ENCODE results near the gene PTPN1. TPM values are rescaled to one million over a fixed set of nuclear protein-coding genes. Genes with fewer than 3 reads are reported as not detected.

PTPN1 gene
- polyA plus RNA-seq, 1 donor (not counting 4 experiments of a cell fraction or from before 2014, with no cell fraction given): 61.6 TPM

DNA sequence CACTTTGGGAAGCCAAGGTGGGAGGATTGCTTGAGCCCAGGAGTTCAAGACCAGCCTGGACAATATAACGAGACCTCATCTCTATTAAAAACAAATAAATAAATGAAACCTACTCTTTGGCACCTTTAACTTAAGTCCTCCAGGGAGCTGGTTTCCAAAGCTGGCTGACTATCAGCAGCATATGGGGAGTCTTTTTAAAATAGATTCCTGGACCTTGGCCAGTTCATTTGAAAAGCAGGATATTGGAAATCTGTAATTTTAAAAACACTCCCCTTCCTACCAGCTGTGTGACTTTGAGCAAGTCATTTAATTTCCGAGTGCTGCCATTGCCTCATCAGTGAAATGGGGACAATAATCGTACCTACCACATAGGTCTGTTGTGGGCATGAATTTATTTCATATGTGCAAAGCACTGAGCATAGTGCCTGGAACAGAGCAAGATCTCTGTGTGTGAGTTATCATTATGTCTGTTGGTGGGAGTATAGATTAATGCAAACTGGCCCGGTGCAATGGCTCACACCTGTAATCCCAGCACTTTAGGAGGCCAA, 40.9 kb upstream of the PTPN1 start:
- dilution Hi-C loops (cut with MboI; ENCODE audit: extremely low pct_ligation_motif_present, low sequenced_read_pairs): no loop called here

DNA sequence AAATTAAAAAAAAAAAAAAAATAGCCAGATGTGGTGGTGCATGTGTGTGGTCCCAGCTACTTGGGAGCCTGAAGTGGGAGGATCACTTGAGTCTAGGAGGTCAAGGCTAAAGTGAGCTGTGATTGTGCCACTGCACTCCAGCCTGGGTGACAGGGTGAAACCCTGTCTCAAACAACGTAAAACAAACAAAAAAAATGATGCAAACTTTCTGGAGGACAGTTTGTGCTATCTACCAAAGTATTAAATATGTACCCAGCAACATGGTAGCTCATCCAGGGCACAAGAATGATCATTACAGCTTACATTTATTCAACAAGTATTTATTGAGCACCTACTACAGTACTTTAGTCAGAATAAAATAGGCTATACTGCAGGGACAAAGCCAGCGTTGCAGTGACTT, 40.4 kb upstream of the PTPN1 start:
- Histone ChIP-seq H3K9me1 (ENCODE audit: control insufficient read depth, extremely low read depth, insufficient read depth, low read length) (no peaks in the 10 kb centered on the region), H3K9me3 (ENCODE audit: control insufficient read depth, low read depth, low read length) (no peaks in the 10 kb centered on the region), H3K4me1 (ENCODE audit: control insufficient read depth, extremely low read depth, insufficient read depth, low read length) (peaks cover 9% of the 10 kb centered on the region), H4K20me1 (ENCODE audit: control insufficient read depth, extremely low read depth, insufficient read depth, low read length) (no peaks in the 10 kb centered on the region), H3K36me3 (ENCODE audit: control insufficient read depth in 2 of 2, extremely low read depth in 1 of 2, insufficient read depth in 2 of 2, low read length in 2 of 2) (no peaks in the 10 kb centered on the region), H2AFZ (ENCODE audit: control insufficient read depth, low read length) (no peak overlapping the region), H3K4me2 (ENCODE audit: control insufficient read depth, extremely low read depth, insufficient read depth, low read depth, low read length) (no peak overlapping the region), H3K79me2 (ENCODE audit: control insufficient read depth, insufficient read depth, low read length) (no peaks in the 10 kb centered on the region), H3K27ac (ENCODE audit: control insufficient read depth, insufficient read depth, low read length) (no peak overlapping the region), H3K9ac (ENCODE audit: control insufficient read depth, extremely low read depth, insufficient read depth, low read length) (no peak overlapping the region), H3K4me3 (ENCODE audit: control insufficient read depth in 2 of 3, extremely low read depth in 1 of 3, insufficient read depth in 2 of 3, low read depth in 1 of 3, low read length in 3 of 3) (no peak overlapping the region), H3K27me3 (ENCODE audit: control insufficient read depth, extremely low read depth, insufficient read depth, low read length) (no peaks in the 10 kb centered on the region)
- dilution Hi-C loops (cut with MboI; ENCODE audit: extremely low pct_ligation_motif_present, low sequenced_read_pairs): no loop called here
- no peak for TF ChIP-seq EZH2 (IDR thresholded peaks at IDR 0.05; ENCODE audit: low read length)
- TF ChIP-seq, protein P1, sequence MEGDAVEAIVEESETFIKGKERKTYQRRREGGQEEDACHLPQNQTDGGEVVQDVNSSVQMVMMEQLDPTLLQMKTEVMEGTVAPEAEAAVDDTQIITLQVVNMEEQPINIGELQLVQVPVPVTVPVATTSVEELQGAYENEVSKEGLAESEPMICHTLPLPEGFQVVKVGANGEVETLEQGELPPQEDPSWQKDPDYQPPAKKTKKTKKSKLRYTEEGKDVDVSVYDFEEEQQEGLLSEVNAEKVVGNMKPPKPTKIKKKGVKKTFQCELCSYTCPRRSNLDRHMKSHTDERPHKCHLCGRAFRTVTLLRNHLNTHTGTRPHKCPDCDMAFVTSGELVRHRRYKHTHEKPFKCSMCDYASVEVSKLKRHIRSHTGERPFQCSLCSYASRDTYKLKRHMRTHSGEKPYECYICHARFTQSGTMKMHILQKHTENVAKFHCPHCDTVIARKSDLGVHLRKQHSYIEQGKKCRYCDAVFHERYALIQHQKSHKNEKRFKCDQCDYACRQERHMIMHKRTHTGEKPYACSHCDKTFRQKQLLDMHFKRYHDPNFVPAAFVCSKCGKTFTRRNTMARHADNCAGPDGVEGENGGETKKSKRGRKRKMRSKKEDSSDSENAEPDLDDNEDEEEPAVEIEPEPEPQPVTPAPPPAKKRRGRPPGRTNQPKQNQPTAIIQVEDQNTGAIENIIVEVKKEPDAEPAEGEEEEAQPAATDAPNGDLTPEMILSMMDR (optimal IDR thresholded peaks at IDR 0.05 in 1 of 3, IDR thresholded peaks at IDR 0.05 in 1 of 3, conservative IDR thresholded peaks at IDR 0.05 in 1 of 3; ENCODE audit: extremely low read depth in 1 of 3, insufficient read depth in 2 of 3, low read length in 3 of 3): no peak
- DNase-seq (ENCODE audit: low read depth, low spot score): no peak
- FAIRE-seq: no peak

More for the DNA sequence above, 40.9 kb upstream of the PTPN1 start:
- Histone ChIP-seq H3K27ac (ENCODE audit: control insufficient read depth, insufficient read depth, low read length) (no peak overlapping the region), H3K4me2 (ENCODE audit: control insufficient read depth, extremely low read depth, insufficient read depth, low read depth, low read length) (no peak overlapping the region), H3K9me3 (ENCODE audit: control insufficient read depth, low read depth, low read length) (no peaks in the 10 kb centered on the region), H4K20me1 (ENCODE audit: control insufficient read depth, extremely low read depth, insufficient read depth, low read length) (no peaks in the 10 kb centered on the region), H3K4me3 (ENCODE audit: control insufficient read depth in 2 of 3, extremely low read depth in 1 of 3, insufficient read depth in 2 of 3, low read depth in 1 of 3, low read length in 3 of 3) (no peak overlapping the region), H3K9me1 (ENCODE audit: control insufficient read depth, extremely low read depth, insufficient read depth, low read length) (no peaks in the 10 kb centered on the region), H2AFZ (ENCODE audit: control insufficient read depth, low read length) (no peak overlapping the region), H3K79me2 (ENCODE audit: control insufficient read depth, insufficient read depth, low read length) (no peaks in the 10 kb centered on the region), H3K4me1 (ENCODE audit: control insufficient read depth, extremely low read depth, insufficient read depth, low read length) (peaks cover 9% of the 10 kb centered on the region), H3K27me3 (ENCODE audit: control insufficient read depth, extremely low read depth, insufficient read depth, low read length) (no peaks in the 10 kb centered on the region), H3K36me3 (ENCODE audit: control insufficient read depth in 2 of 2, extremely low read depth in 1 of 2, insufficient read depth in 2 of 2, low read length in 2 of 2) (no peaks in the 10 kb centered on the region), H3K9ac (ENCODE audit: control insufficient read depth, extremely low read depth, insufficient read depth, low read length) (no peak overlapping the region)
- FAIRE-seq (no peak), DNase-seq (ENCODE audit: low read depth, low spot score) (no peak)
- no peak for TF ChIP-seq EZH2 (IDR thresholded peaks at IDR 0.05; ENCODE audit: low read length)
- TF ChIP-seq, protein P1 (optimal IDR thresholded peaks at IDR 0.05 in 1 of 3, IDR thresholded peaks at IDR 0.05 in 1 of 3, conservative IDR thresholded peaks at IDR 0.05 in 1 of 3; ENCODE audit: extremely low read depth in 1 of 3, insufficient read depth in 2 of 3, low read length in 3 of 3): no peak

All from keratinocyte (primary cell).